GM12878 (cell line): ENCODE results near the gene CD48. TPM values are rescaled to one million over a fixed set of nuclear protein-coding genes. Genes with fewer than 3 reads are reported as not detected.

ENCODE experiments used
- BRCA1 ChIP-seq: IDR thresholded peaks from 2 replicates; pipeline ENCODE4 v1.6.1; 2011; ENCODE audit warnings: low read depth, low read length, improper control_type of control experiment
- CHD1 ChIP-seq: IDR thresholded peaks from 2 replicates; pipeline ENCODE4 v1.6.1; 2012; ENCODE audit warnings: low read depth, low read length, improper control_type of control experiment
- CUX1 ChIP-seq: IDR thresholded peaks from 2 replicates; pipeline ENCODE4 v1.6.1; 2012; ENCODE audit warnings: improper control_type of control experiment, low read depth, low read length; ENCODE audit not compliant: insufficient replicate concordance
- EED ChIP-seq: sonication (generic); IDR thresholded peaks from 2 replicates; pipeline ENCODE4 v1.6.1; 2016; ENCODE audit warnings: antibody characterized with exemption, low read depth
- EP300 ChIP-seq, 2 experiments: fragments of 150-350 bp in 1 of 2; IDR thresholded peaks; 2 replicates each; pipeline ENCODE4 v1.6.1; 2011 to 2012; ENCODE audit warnings: low read depth in 2 of 2, low read length in 2 of 2, borderline replicate concordance in 1 of 2, improper control_type of control experiment in 1 of 2, inconsistent platforms in 1 of 2; ENCODE audit not compliant: control insufficient read depth in 1 of 2
- ESRRA ChIP-seq: IDR thresholded peaks from 2 replicates; pipeline ENCODE4 v1.6.1; 2012; ENCODE audit warnings: mild to moderate bottlenecking, low read length, improper control_type of control experiment
- NFIC ChIP-seq: IDR thresholded peaks from 2 replicates; pipeline ENCODE4 v1.6.1; 2012; ENCODE audit warnings: low read depth, mild to moderate bottlenecking, inconsistent platforms, low read length, moderate library complexity
- NFXL1 ChIP-seq: fragments of 450-650 bp; IDR thresholded peaks from 2 replicates; pipeline ENCODE4 v1.6.1; 2017; ENCODE audit warnings: antibody characterized with exemption, mild to moderate bottlenecking, borderline replicate concordance
- POLR2AphosphoS2 ChIP-seq: IDR thresholded peaks from 2 replicates; pipeline ENCODE4 v1.6.1; 2011; ENCODE audit warnings: low read depth, mild to moderate bottlenecking, low read length, improper control_type of control experiment, moderate library complexity
- RELA ChIP-seq: fragments of 450-650 bp; IDR thresholded peaks from 2 replicates; pipeline ENCODE4 v1.8.0; 2014; ENCODE audit warnings: borderline replicate concordance; ENCODE audit not compliant: partially characterized antibody
- RUNX3 ChIP-seq: IDR thresholded peaks from 2 replicates; pipeline ENCODE4 v1.6.1; 2012; ENCODE audit warnings: low read length, inconsistent platforms
- SMARCA5 ChIP-seq: fragments of 450-650 bp; IDR thresholded peaks from 2 replicates; pipeline ENCODE4 v1.6.1; 2017; ENCODE audit warnings: mild to moderate bottlenecking
- TAF1 ChIP-seq: IDR thresholded peaks from 2 replicates; pipeline ENCODE4 v1.6.1; 2011; ENCODE audit warnings: mild to moderate bottlenecking, low read depth, low read length, borderline replicate concordance
- TCF7 ChIP-seq: IDR thresholded peaks from 2 replicates; pipeline ENCODE4 v1.6.1; 2014; ENCODE audit warnings: antibody characterized with exemption, borderline replicate concordance
- USF1 ChIP-seq: IDR thresholded peaks from 2 replicates; pipeline ENCODE4 v1.6.1; 2011; ENCODE audit warnings: borderline replicate concordance, low read depth, mild to moderate bottlenecking, moderate library complexity, mixed read lengths, low read length; ENCODE audit not compliant: insufficient read depth; ENCODE audit errors: extremely low read length
- ZSCAN29 ChIP-seq: fragments of 450-650 bp; IDR thresholded peaks from 2 replicates; pipeline ENCODE4 v1.6.1; 2017; ENCODE audit warnings: mild to moderate bottlenecking, moderate library complexity
- polyA plus RNA-seq, 11 experiments: library from polyadenylated mRNA; depleted of rRNA in 4 of 11; unstranded in 6 of 11; stranded (reverse) in 5 of 11; fragments of >200 nt; fragmentation: Nextera tagmentation in 4 of 11; fragmentation: Illumina TruSeq in 1 of 11; extraction: Ambion mirVana in 4 of 11; extraction: Trizol in 1 of 11; gene quantifications; 1 replicate in 1 of 11; 2 replicates in 10 of 11; pipeline versions ENCODE4 v1.2.1 to v1.2.3, GENCODE V29; 2011 to 2016; ENCODE audit warnings: inconsistent platforms in 2 of 11, missing spikeins in 2 of 11, low read depth in 1 of 11
- total RNA-seq, 4 experiments: library from RNA; depleted of rRNA in 3 of 4; stranded (reverse); fragments of >200 nt in 3 of 4; fragmentation: Illumina TruSeq in 1 of 4; extraction: Trizol in 1 of 4; gene quantifications; 2 replicates each; pipeline versions ENCODE4 v1.2.1 to v1.2.3, GENCODE V29; 2013 to 2021
- TF ChIP-seq, protein P1 (sequence below): fragments of 450-650 bp; IDR thresholded peaks from 2 replicates; pipeline ENCODE4 v1.6.1; 2018; ENCODE audit warnings: mild to moderate bottlenecking, low read depth, moderate library complexity; ENCODE audit not compliant: partially characterized antibody
- TF ChIP-seq, protein P2 (sequence below): fragments of 450-650 bp; IDR thresholded peaks from 2 replicates; pipeline ENCODE4 v1.6.1; 2017; ENCODE audit warnings: mild to moderate bottlenecking, low read depth, inconsistent platforms; ENCODE audit not compliant: poor library complexity, severe bottlenecking

The CD48 gene
- total and polyA plus RNA-seq, 10 of the 15 experiments (the other 5 are each of a cell fraction or from before 2014, with no cell fraction given): 302 to 1,315 (median 430) TPM

GRCh38 chr1:160726498-160727315 is 15.1 kb upstream of the CD48 start (continued):
- TF ChIP-seq, protein P1, sequence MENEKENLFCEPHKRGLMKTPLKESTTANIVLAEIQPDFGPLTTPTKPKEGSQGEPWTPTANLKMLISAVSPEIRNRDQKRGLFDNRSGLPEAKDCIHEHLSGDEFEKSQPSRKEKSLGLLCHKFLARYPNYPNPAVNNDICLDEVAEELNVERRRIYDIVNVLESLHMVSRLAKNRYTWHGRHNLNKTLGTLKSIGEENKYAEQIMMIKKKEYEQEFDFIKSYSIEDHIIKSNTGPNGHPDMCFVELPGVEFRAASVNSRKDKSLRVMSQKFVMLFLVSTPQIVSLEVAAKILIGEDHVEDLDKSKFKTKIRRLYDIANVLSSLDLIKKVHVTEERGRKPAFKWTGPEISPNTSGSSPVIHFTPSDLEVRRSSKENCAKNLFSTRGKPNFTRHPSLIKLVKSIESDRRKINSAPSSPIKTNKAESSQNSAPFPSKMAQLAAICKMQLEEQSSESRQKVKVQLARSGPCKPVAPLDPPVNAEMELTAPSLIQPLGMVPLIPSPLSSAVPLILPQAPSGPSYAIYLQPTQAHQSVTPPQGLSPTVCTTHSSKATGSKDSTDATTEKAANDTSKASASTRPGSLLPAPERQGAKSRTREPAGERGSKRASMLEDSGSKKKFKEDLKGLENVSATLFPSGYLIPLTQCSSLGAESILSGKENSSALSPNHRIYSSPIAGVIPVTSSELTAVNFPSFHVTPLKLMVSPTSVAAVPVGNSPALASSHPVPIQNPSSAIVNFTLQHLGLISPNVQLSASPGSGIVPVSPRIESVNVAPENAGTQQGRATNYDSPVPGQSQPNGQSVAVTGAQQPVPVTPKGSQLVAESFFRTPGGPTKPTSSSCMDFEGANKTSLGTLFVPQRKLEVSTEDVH: peak; percentile 8
- TF ChIP-seq NFXL1 (no peak), TCF7 (no peak), ESRRA (no peak; the same call in 1 of the 2 replicates), EED (peak; percentile 83), EP300 (IDR thresholded peaks at IDR 0.05; ENCODE audit: borderline replicate concordance in 1 of 2, control insufficient read depth in 1 of 2, low read depth in 2 of 2, low read length in 2 of 2) (no peak), BRCA1 (no peak), POLR2AphosphoS2 (no peak), TAF1 (peak; percentile 44; the same call in 1 of the 2 replicates), SMARCA5 (0 out of 2 replicates have a peak, but pooled peaks have one; percentile 26), USF1 (no peak), CUX1 (peak; percentile 100), ZSCAN29 (no peak), RELA (no peak), CHD1 (no peak), NFIC (no peak; the same call in 1 of the 2 replicates), RUNX3 (peak; percentile 61)
- TF ChIP-seq, protein P2, sequence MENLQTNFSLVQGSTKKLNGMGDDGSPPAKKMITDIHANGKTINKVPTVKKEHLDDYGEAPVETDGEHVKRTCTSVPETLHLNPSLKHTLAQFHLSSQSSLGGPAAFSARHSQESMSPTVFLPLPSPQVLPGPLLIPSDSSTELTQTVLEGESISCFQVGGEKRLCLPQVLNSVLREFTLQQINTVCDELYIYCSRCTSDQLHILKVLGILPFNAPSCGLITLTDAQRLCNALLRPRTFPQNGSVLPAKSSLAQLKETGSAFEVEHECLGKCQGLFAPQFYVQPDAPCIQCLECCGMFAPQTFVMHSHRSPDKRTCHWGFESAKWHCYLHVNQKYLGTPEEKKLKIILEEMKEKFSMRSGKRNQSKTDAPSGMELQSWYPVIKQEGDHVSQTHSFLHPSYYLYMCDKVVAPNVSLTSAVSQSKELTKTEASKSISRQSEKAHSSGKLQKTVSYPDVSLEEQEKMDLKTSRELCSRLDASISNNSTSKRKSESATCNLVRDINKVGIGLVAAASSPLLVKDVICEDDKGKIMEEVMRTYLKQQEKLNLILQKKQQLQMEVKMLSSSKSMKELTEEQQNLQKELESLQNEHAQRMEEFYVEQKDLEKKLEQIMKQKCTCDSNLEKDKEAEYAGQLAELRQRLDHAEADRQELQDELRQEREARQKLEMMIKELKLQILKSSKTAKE: peak; percentile 78
